HCT116 (cell line): Measurements from ENCODE around the gene CAPN13.

Source experiments
- CTCF ChIP-seq, 3 experiments: fragments of 200-600 bp in 1 of 3; sonication (generic) in 1 of 3; IDR thresholded peaks in 2 of 3; conservative IDR thresholded peaks in 1 of 3; 2 replicates each; pipeline ENCODE4 v1.5.1; 2012 to 2017; ENCODE audit warnings: low read depth in 2 of 3, low read length in 2 of 3, antibody characterized with exemption in 1 of 3, borderline replicate concordance in 1 of 3, control low read depth in 1 of 3, mild to moderate bottlenecking in 1 of 3, mixed read lengths in 1 of 3, mixed run types in 1 of 3, moderate library complexity in 1 of 3; ENCODE audit not compliant: insufficient read depth in 1 of 3
- ELF1 ChIP-seq: IDR thresholded peaks from 2 replicates; pipeline ENCODE4 v1.6.1; 2012; ENCODE audit warnings: low read depth, borderline replicate concordance
- EZH2 ChIP-seq: fragments of 200-600 bp; sonication (generic); IDR thresholded peaks from 2 replicates; pipeline ENCODE4 v1.6.1; 2017; ENCODE audit warnings: antibody characterized with exemption, mixed run types
- EZH2phosphoT487 ChIP-seq: fragments of 200-600 bp; IDR thresholded peaks from 2 replicates; pipeline ENCODE4 v1.6.1; 2018; ENCODE audit warnings: antibody characterized with exemption, borderline replicate concordance
- POLR2A ChIP-seq: IDR thresholded peaks from 2 replicates; pipeline ENCODE4 v1.7.0; 2011; ENCODE audit warnings: borderline replicate concordance; ENCODE audit not compliant: insufficient read depth, insufficient read length; ENCODE audit errors: extremely low read depth
- POLR2AphosphoS5 ChIP-seq: IDR thresholded peaks from 2 replicates; pipeline ENCODE4 v1.6.1; 2011; ENCODE audit warnings: mild to moderate bottlenecking, low read depth, low read length, moderate library complexity
- RAD21 ChIP-seq: IDR thresholded peaks from 2 replicates; pipeline ENCODE4 v1.6.1; 2012; ENCODE audit warnings: low read depth, mild to moderate bottlenecking
- REST ChIP-seq: IDR thresholded peaks from 2 replicates; pipeline ENCODE4 v1.6.1; 2012; ENCODE audit warnings: low read depth
- SP1 ChIP-seq: IDR thresholded peaks from 2 replicates; pipeline ENCODE4 v1.6.1; 2012; ENCODE audit warnings: low read depth
- TCF7L2 ChIP-seq: IDR thresholded peaks from 2 replicates; pipeline ENCODE4 v1.7.0; 2011; ENCODE audit warnings: borderline replicate concordance, inconsistent platforms; ENCODE audit not compliant: insufficient read depth, insufficient read length; ENCODE audit errors: extremely low read depth
- YY1 ChIP-seq: IDR thresholded peaks from 2 replicates; pipeline ENCODE4 v1.6.1; 2011; ENCODE audit warnings: low read length, low read depth, moderate library complexity, mild to moderate bottlenecking; ENCODE audit not compliant: insufficient replicate concordance; ENCODE audit errors: extremely low read depth
- ZBTB33 ChIP-seq: IDR thresholded peaks from 2 replicates; pipeline ENCODE4 v1.6.1; 2011; ENCODE audit warnings: mild to moderate bottlenecking, low read length, moderate library complexity; ENCODE audit not compliant: insufficient replicate concordance; ENCODE audit errors: extremely low read depth
- TF ChIP-seq, protein P1 (sequence below): IDR thresholded peaks from 2 replicates; pipeline ENCODE4 v1.6.1; 2012
- TF ChIP-seq, protein P2 (sequence below): IDR thresholded peaks from 2 replicates; pipeline ENCODE4 v1.6.1; 2012

DNA sequence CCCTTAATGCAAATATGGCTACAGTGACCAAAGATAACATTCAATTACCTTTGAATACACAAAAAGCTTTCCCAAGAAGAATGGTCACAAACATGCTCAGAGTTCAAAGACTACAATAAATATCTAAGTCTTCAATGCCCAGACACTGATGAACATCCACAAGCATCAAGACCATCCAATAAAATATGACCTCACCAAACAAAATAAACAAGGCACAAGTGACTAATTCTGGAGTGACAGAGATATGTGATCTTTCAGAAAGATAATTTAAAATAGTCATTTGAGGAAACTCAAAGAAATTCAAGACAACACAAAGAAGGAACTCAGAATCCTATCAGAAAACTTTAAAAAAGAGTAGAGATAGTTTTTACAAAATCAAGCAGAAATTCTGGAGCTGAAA lies 40.6 kb upstream of the CAPN13 start:
- TF ChIP-seq CTCF (IDR thresholded peaks at IDR 0.05 in 2 of 3, conservative IDR thresholded peaks at IDR 0.05 in 1 of 3; ENCODE audit: borderline replicate concordance in 1 of 3, insufficient read depth in 1 of 3, low read depth in 2 of 3, low read length in 2 of 3) (no peak), POLR2AphosphoS5 (no peak), POLR2A (no peak), RAD21 (no peak), REST (no peak), EZH2phosphoT487 (no peak), YY1 (no peak), TCF7L2 (no peak), ELF1 (no peak), EZH2 (no peak), SP1 (no peak), ZBTB33 (no peak)
- TF ChIP-seq, protein P1, sequence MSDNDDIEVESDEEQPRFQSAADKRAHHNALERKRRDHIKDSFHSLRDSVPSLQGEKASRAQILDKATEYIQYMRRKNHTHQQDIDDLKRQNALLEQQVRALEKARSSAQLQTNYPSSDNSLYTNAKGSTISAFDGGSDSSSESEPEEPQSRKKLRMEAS: no peak
- TF ChIP-seq, protein P2, sequence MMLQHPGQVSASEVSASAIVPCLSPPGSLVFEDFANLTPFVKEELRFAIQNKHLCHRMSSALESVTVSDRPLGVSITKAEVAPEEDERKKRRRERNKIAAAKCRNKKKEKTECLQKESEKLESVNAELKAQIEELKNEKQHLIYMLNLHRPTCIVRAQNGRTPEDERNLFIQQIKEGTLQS: no peak
